H1 (cell line): ENCODE data around the gene TUBAL3. TPM values are rescaled to one million over a fixed set of nuclear protein-coding genes. Genes with fewer than 3 reads are reported as not detected.

Experiments used
- CTCF ChIA-PET: fragments of 300-600 bp; sonication (Branson Sonifier 250); formaldehyde crosslinking; loops from one replicate; lab custom pipeline; 2021; ENCODE audit not compliant: partially characterized antibody; lab: Charles Lee
- POLR2A ChIA-PET: fragments of 300-600 bp; sonication (Branson Sonifier 250); formaldehyde crosslinking; loops from one replicate; lab custom pipeline; 2021; ENCODE audit warnings: inconsistent platforms; ENCODE audit not compliant: partially characterized antibody; lab: Charles Lee
- DNase-seq, 2 experiments: peaks; one replicate each; pipeline versions ENCODE4 v3.0.0 to v3.0.0-alpha.2; 2010 to 2022; ENCODE audit warnings: low spot score in 2 of 2, low read depth in 1 of 2, mixed read lengths in 1 of 2
- FAIRE-seq: peaks from 2 replicates; lab custom pipeline; 2011; peaks lifted over from hg19 to GRCh38; lab: Jason Lieb, UNC
- H2AFZ ChIP-seq: 2 replicates; pipeline ENCODE4 v1.8.1; 2012; ENCODE audit warnings: low read length, inconsistent platforms
- H2AK5ac ChIP-seq: 2 replicates; pipeline ENCODE4 v1.6.1; 2013; ENCODE audit warnings: low read depth, low read length
- H2BK120ac ChIP-seq: replicated peaks from 2 replicates; pipeline ENCODE3; 2013; ENCODE audit warnings: low read depth, low read length, inconsistent platforms
- H2BK12ac ChIP-seq: 2 replicates; pipeline ENCODE4 v1.6.1; 2013; ENCODE audit warnings: low read depth, low read length
- H2BK15ac ChIP-seq: 2 replicates; pipeline ENCODE4 v1.6.1; 2013; ENCODE audit warnings: low read length
- H2BK20ac ChIP-seq: 2 replicates; pipeline ENCODE4 v1.6.1; 2013; ENCODE audit warnings: low read length
- H2BK5ac ChIP-seq: 2 replicates; pipeline ENCODE4 v1.6.1; 2013; ENCODE audit warnings: low read depth, low read length
- H3K14ac ChIP-seq: 2 replicates; pipeline ENCODE4 v1.6.1; 2013; ENCODE audit warnings: inconsistent platforms; ENCODE audit not compliant: insufficient read length
- H3K18ac ChIP-seq: 2 replicates; pipeline ENCODE4 v1.6.1; 2013; ENCODE audit warnings: low read length; ENCODE audit errors: extremely low read depth
- H3K23ac ChIP-seq: 2 replicates; pipeline ENCODE4 v1.6.1; 2013; ENCODE audit warnings: inconsistent platforms; ENCODE audit not compliant: insufficient read length
- H3K23me2 ChIP-seq: 2 replicates; pipeline ENCODE4 v1.6.1; 2013; ENCODE audit warnings: low read depth, low read length
- H3K27ac ChIP-seq: 2 replicates; pipeline ENCODE4 v1.6.1; 2011; ENCODE audit warnings: low read depth, low read length, inconsistent platforms
- H3K27me3 ChIP-seq, 4 experiments: replicated peaks in 1 of 4; 1 replicate in 1 of 4; 2 replicates in 3 of 4; pipeline versions ENCODE4 v1.6.1 to v1.8.1; 2011 to 2013; ENCODE audit warnings: low read length in 3 of 4, mild to moderate bottlenecking in 3 of 4, inconsistent platforms in 2 of 4, mixed read lengths in 2 of 4, moderate library complexity in 1 of 4; ENCODE audit not compliant: control insufficient read depth in 3 of 4, insufficient read depth in 3 of 4; ENCODE audit errors: extremely low read depth in 1 of 4
- H3K36me3 ChIP-seq, 4 experiments: 2 replicates each; pipeline versions ENCODE4 v1.6.1 to v1.8.1; 2011 to 2013; ENCODE audit warnings: mild to moderate bottlenecking in 4 of 4, low read length in 3 of 4, moderate library complexity in 2 of 4, control low read depth in 1 of 4, inconsistent platforms in 1 of 4; ENCODE audit not compliant: insufficient read depth in 4 of 4, control insufficient read depth in 2 of 4
- H3K4ac ChIP-seq: replicated peaks from 2 replicates; pipeline ENCODE3; 2013; ENCODE audit warnings: low read length, low read depth, mixed read lengths, inconsistent platforms; ENCODE audit not compliant: insufficient read length
- H3K4me1 ChIP-seq, 4 experiments: replicated peaks in 1 of 4; 1 replicate in 1 of 4; 2 replicates in 3 of 4; pipeline versions ENCODE4 v1.6.1 to v1.8.1; 2011 to 2013; ENCODE audit warnings: low read length in 3 of 4, inconsistent platforms in 2 of 4, mixed read lengths in 1 of 4; ENCODE audit not compliant: insufficient read depth in 4 of 4, control insufficient read depth in 3 of 4
- H3K4me2 ChIP-seq, 2 experiments: 2 replicates each; pipeline versions ENCODE4 v1.6.1 to v1.8.1; 2011 to 2013; ENCODE audit warnings: low read depth in 2 of 2, low read length in 2 of 2, control low read depth in 1 of 2, inconsistent platforms in 1 of 2, mild to moderate bottlenecking in 1 of 2; ENCODE audit not compliant: insufficient read depth in 1 of 2
- H3K4me3 ChIP-seq, 4 experiments: fragments of 200-600, 300-600 bp in 1 of 4; sonication (generic), shearing (Covaris generic), sonication (Bioruptor Twin) in 1 of 4; 2 replicates each; pipeline versions ENCODE4 v1.5.1 to v1.8.1; 2011 to 2016; ENCODE audit warnings: low read length in 4 of 4, low read depth in 3 of 4, control low read depth in 2 of 4, inconsistent platforms in 2 of 4, mild to moderate bottlenecking in 2 of 4, mixed read lengths in 1 of 4, moderate library complexity in 1 of 4; ENCODE audit not compliant: insufficient read depth in 2 of 4; ENCODE audit errors: extremely low read depth in 1 of 4
- H3K56ac ChIP-seq: replicated peaks from 2 replicates; pipeline ENCODE3; 2013; ENCODE audit warnings: low read depth, mild to moderate bottlenecking, mixed read lengths, low read length, inconsistent platforms; ENCODE audit not compliant: insufficient read length
- H3K79me1 ChIP-seq: 2 replicates; pipeline ENCODE4 v1.6.1; 2013; ENCODE audit warnings: low read depth, low read length, control low read depth
- H3K79me2 ChIP-seq, 2 experiments: 2 replicates each; pipeline versions ENCODE4 v1.6.1 to v1.8.1; 2012 to 2013; ENCODE audit warnings: low read length in 2 of 2, mild to moderate bottlenecking in 2 of 2, inconsistent platforms in 1 of 2; ENCODE audit not compliant: insufficient read depth in 2 of 2, control insufficient read depth in 1 of 2
- H3K9ac ChIP-seq, 4 experiments: replicated peaks in 1 of 4; 1 replicate in 1 of 4; 2 replicates in 3 of 4; pipeline versions ENCODE4 v1.6.1 to v1.8.1; 2011 to 2013; ENCODE audit warnings: low read depth in 3 of 4, low read length in 3 of 4, control low read depth in 2 of 4, mild to moderate bottlenecking in 2 of 4, moderate library complexity in 2 of 4, inconsistent platforms in 1 of 4; ENCODE audit errors: extremely low read depth in 1 of 4
- H3K9me3 ChIP-seq, 2 experiments: 2 replicates each; pipeline versions ENCODE4 v1.6.1 to v1.8.1; 2012 to 2013; ENCODE audit warnings: mild to moderate bottlenecking in 2 of 2, moderate library complexity in 2 of 2, control low read depth in 1 of 2, inconsistent platforms in 1 of 2, low read depth in 1 of 2, low read length in 1 of 2, mixed read lengths in 1 of 2; ENCODE audit not compliant: insufficient read depth in 2 of 2
- H4K20me1 ChIP-seq, 2 experiments: replicated peaks in 1 of 2; 2 replicates each; pipeline versions ENCODE3 to v1.8.1; 2011 to 2013; ENCODE audit warnings: inconsistent platforms in 2 of 2, low read length in 2 of 2, mild to moderate bottlenecking in 1 of 2; ENCODE audit not compliant: insufficient read depth in 2 of 2, control insufficient read depth in 1 of 2
- H4K5ac ChIP-seq: 2 replicates; pipeline ENCODE4 v1.6.1; 2013; ENCODE audit warnings: low read length, low read depth, mixed read lengths, inconsistent platforms; ENCODE audit not compliant: insufficient read length
- H4K8ac ChIP-seq: 2 replicates; pipeline ENCODE4 v1.8.0; 2013; ENCODE audit warnings: mild to moderate bottlenecking, moderate library complexity, low read length, inconsistent platforms; ENCODE audit not compliant: insufficient read depth; ENCODE audit errors: extremely low read depth
- H4K91ac ChIP-seq: replicated peaks from 2 replicates; pipeline ENCODE3; 2013; ENCODE audit warnings: low read length, mixed read lengths, inconsistent platforms; ENCODE audit not compliant: insufficient read length
- CTBP2 ChIP-seq: IDR thresholded peaks from 2 replicates; pipeline ENCODE4 v1.7.0; 2011; ENCODE audit warnings: borderline replicate concordance, mild to moderate bottlenecking, moderate library complexity, mixed read lengths, low read length; ENCODE audit not compliant: insufficient read depth, insufficient read length
- GABPA ChIP-seq: IDR thresholded peaks from 2 replicates; pipeline ENCODE4 v1.6.1; 2011; ENCODE audit warnings: mild to moderate bottlenecking, low read length, moderate library complexity, borderline replicate concordance; ENCODE audit not compliant: insufficient read depth
- MAFK ChIP-seq: IDR thresholded peaks from 2 replicates; pipeline ENCODE4 v1.6.1; 2012; ENCODE audit warnings: low read depth, mild to moderate bottlenecking, improper control_type of control experiment, low read length
- POU5F1 ChIP-seq: IDR thresholded peaks from 2 replicates; pipeline ENCODE4 v1.6.1; 2011; ENCODE audit warnings: low read depth, mild to moderate bottlenecking, low read length, moderate library complexity
- SP4 ChIP-seq: IDR thresholded peaks from 2 replicates; pipeline ENCODE4 v1.6.1; 2012; ENCODE audit warnings: low read length, inconsistent platforms
- whole genome bisulfite sequencing, 2 experiments: shearing (Covaris generic) in 1 of 2; methylation state at CpG; one replicate each; pipeline versions ENCODE4 v1.1.6 to v1.1.7; 2013 to 2015; ENCODE audit warnings: low lambda C conversion rate in 2 of 2, mixed read lengths in 2 of 2, inconsistent platforms in 1 of 2, low coverage in 1 of 2, missing lambda C conversion rate in 1 of 2; ENCODE audit not compliant: insufficient replicate concordance in 2 of 2, insufficient coverage in 1 of 2, insufficient read length in 1 of 2; ENCODE audit errors: extremely low coverage in 1 of 2, missing lambda C conversion rate in 1 of 2; 5-methylcytosine and 5-hydroxymethylcytosine counted together
- polyA plus RNA-seq, 7 experiments: library from polyadenylated mRNA; depleted of rRNA in 3 of 7; stranded (reverse) in 5 of 7; unstranded in 2 of 7; fragments of >200 nt in 5 of 7; fragments of 200-250 nt in 2 of 7; gene quantifications; 1 replicate in 5 of 7; 2 replicates in 1 of 7; 4 replicates in 1 of 7; pipeline versions ENCODE4 v1.2.1 to v1.2.3, GENCODE V29; 2011 to 2013; ENCODE audit warnings: missing spikeins in 2 of 7, mixed read lengths in 2 of 7
- total RNA-seq: library from RNA; stranded (reverse); fragmentation: NEBNext Ultra II Directional; extraction: Animal tissue kit (Norgen Biotek cat#: 25700); gene quantifications from 2 replicates; pipeline ENCODE4 v1.2.1, GENCODE V29; 2021

Gene TUBAL3
- total and polyA plus RNA-seq, 2 of the 8 experiments (the other 6 are each of a cell fraction or from before 2014, with no cell fraction given): 0.17 TPM; not detected in 1

DNA sequence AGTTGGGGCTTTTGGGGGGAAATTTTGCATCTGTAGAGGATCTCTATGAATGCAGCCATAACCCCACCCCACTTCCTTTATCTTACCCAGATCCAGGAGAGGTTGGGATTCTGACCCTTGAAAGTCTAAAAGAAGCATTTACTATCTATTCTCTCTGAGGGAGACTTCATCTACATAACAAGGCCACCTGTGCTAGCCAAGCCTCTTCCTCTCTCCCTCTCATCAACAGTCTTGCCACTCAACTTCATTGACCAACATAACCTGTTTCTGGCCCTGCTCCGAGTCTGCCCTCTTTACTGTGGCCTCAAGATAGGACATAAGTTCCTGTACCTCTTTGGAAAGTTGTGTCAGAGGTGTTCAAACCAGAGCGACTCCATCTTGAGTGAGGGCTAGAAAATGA lies 19.4 kb downstream of the TUBAL3 start:
- no peak overlapping the region for H3K14ac ChIP-seq
- H3K4me2 ChIP-seq: 0 out of 4 replicates have a peak overlapping the region, but pooled peaks of 1 of the 2 experiments have one; percentile 20
- no peak overlapping the region for H2BK15ac ChIP-seq
- no peak overlapping the region for H3K27ac ChIP-seq
- no peak overlapping the region for H3K56ac ChIP-seq
- DNase-seq: peak; percentile 15 to 44
- H3K79me1 ChIP-seq: no peaks in the 10 kb centered on the region
- no peak overlapping the region for H2BK20ac ChIP-seq
- TF ChIP-seq MAFK (no peak), SP4 (no peak), GABPA (no peak), POU5F1 (no peak), CTBP2 (no peak)
- H3K23ac ChIP-seq: no peak overlapping the region
- no peak overlapping the region for H3K18ac ChIP-seq
- POLR2A ChIA-PET: no interaction called here
- no peaks in the 10 kb centered on the region for H3K79me2 ChIP-seq
- H3K4me1 ChIP-seq: no peaks in the 10 kb centered on the region; a peak in 1 of 7 replicates
- no peaks in the 10 kb centered on the region for H3K27me3 ChIP-seq
- H4K8ac ChIP-seq: no peak overlapping the region
- FAIRE-seq: no peak
- H2BK120ac ChIP-seq: no peak overlapping the region
- H3K4ac ChIP-seq: no peak overlapping the region
- H3K23me2 ChIP-seq: peaks cover 7% of the 10 kb centered on the region; the same call in 1 of the 2 replicates
- no peak overlapping the region for H4K5ac ChIP-seq
- peaks cover 0 to 1% of the 10 kb centered on the region in 2 experiments for H4K20me1 ChIP-seq
- H3K4me3 ChIP-seq: no peak overlapping the region
- peaks cover 5 to 8% of the 10 kb centered on the region in 2 experiments; a peak in 2 of 4 replicates for H3K9me3 ChIP-seq
- H2AK5ac ChIP-seq: no peak overlapping the region; the same call in 1 of the 2 replicates
- H2AFZ ChIP-seq: no peak overlapping the region
- H2BK5ac ChIP-seq: no peak overlapping the region
- no peaks in the 10 kb centered on the region for H3K36me3 ChIP-seq
- no peak overlapping the region for H2BK12ac ChIP-seq
- no peak overlapping the region for H3K9ac ChIP-seq
- WGBS, 2 experiments: 78% methylated on average over 2 of the region's 2 CpGs; no CpG with 5 or more reads in 1 of the 2 experiments
- H4K91ac ChIP-seq: no peak overlapping the region
- CTCF ChIA-PET: interaction anchor here (0.5 to 0.8 kb wide), 2 partner anchors 189 to 243 kb away, joined by 3 to 4 read pairs; partner anchors contain the start of gene AKR1C4
